HEK293T (cell line): ENCODE measurements around the gene HELZ.

Source experiments
- ARNT ChIP-seq: fragments of 450-650 bp; IDR thresholded peaks from 2 replicates; pipeline ENCODE4 v1.6.1; 2017; ENCODE audit warnings: mild to moderate bottlenecking
- BHLHE40 ChIP-seq: fragments of 450-650 bp; IDR thresholded peaks from 2 replicates; pipeline ENCODE4 v1.6.1; 2016; ENCODE audit warnings: mild to moderate bottlenecking, moderate library complexity, borderline replicate concordance
- ELF4 ChIP-seq: fragments of 450-650 bp; IDR thresholded peaks from 2 replicates; pipeline ENCODE4 v1.6.1; 2017; ENCODE audit warnings: antibody characterized with exemption
- FOXA1 ChIP-seq: fragments of 450-650 bp; IDR thresholded peaks from 2 replicates; pipeline ENCODE4 v1.6.1; 2016; ENCODE audit warnings: mild to moderate bottlenecking
- FOXK2 ChIP-seq: fragments of 450-650 bp; IDR thresholded peaks from 2 replicates; pipeline ENCODE4 v1.6.1; 2016; ENCODE audit warnings: mild to moderate bottlenecking
- FOXM1 ChIP-seq: fragments of 450-650 bp; IDR thresholded peaks from 2 replicates; pipeline ENCODE4 v1.6.1; 2017; ENCODE audit warnings: mild to moderate bottlenecking, borderline replicate concordance
- HDGF ChIP-seq: fragments of 450-650 bp; IDR thresholded peaks from 2 replicates; pipeline ENCODE4 v1.6.1; 2017; ENCODE audit warnings: antibody characterized with exemption, borderline replicate concordance
- L3MBTL2 ChIP-seq: fragments of 450-650 bp; conservative IDR thresholded peaks from 2 replicates; pipeline ENCODE4 v1.6.1; 2016; ENCODE audit warnings: mild to moderate bottlenecking
- NFRKB ChIP-seq: fragments of 450-650 bp; IDR thresholded peaks from 2 replicates; pipeline ENCODE4 v1.6.1; 2016; ENCODE audit warnings: mild to moderate bottlenecking, moderate library complexity
- PKNOX1 ChIP-seq: fragments of 450-650 bp; IDR thresholded peaks from 2 replicates; pipeline ENCODE4 v1.6.1; 2016
- SP1 ChIP-seq: fragments of 450-650 bp; IDR thresholded peaks from 2 replicates; pipeline ENCODE4 v1.6.1; 2017
- SUZ12 ChIP-seq: fragments of 450-650 bp; IDR thresholded peaks from 2 replicates; pipeline ENCODE4 v1.6.1; 2016; ENCODE audit warnings: mild to moderate bottlenecking
- TARDBP ChIP-seq: fragments of 450-650 bp; IDR thresholded peaks from 2 replicates; pipeline ENCODE4 v1.6.1; 2016
- ZNF384 ChIP-seq: fragments of 450-650 bp; IDR thresholded peaks from 2 replicates; pipeline ENCODE4 v1.6.1; 2016

GRCh38 chr17:67123699-67124098, 121.3 kb downstream of the HELZ start:
- TF ChIP-seq ARNT: no peak
- no peak for TF ChIP-seq BHLHE40
- no peak for TF ChIP-seq NFRKB
- no peak for TF ChIP-seq FOXA1
- no peak for TF ChIP-seq FOXM1
- TF ChIP-seq ELF4: no peak
- TF ChIP-seq TARDBP: no peak
- TF ChIP-seq HDGF: no peak
- TF ChIP-seq ZNF384: no peak
- TF ChIP-seq SP1: no peak
- TF ChIP-seq SUZ12: no peak
- no peak for TF ChIP-seq PKNOX1
- TF ChIP-seq L3MBTL2: no peak
- TF ChIP-seq FOXK2: no peak
